GM21825 (cell line): ENCODE measurements around the gene JOSD1.

Source experiments
- ATAC-seq: cut with Tn5 transposase; IDR thresholded peaks from one replicate; pipeline ENCODE4 v1.9.1; 2021; ENCODE audit warnings: mild to moderate bottlenecking, moderate library complexity; ENCODE audit not compliant: unreplicated experiment

JOSD1 gene

GRCh38 chr22:38715176-38715764, 14.5 kb upstream of the JOSD1 start:
- ATAC-seq = no peak

DNA sequence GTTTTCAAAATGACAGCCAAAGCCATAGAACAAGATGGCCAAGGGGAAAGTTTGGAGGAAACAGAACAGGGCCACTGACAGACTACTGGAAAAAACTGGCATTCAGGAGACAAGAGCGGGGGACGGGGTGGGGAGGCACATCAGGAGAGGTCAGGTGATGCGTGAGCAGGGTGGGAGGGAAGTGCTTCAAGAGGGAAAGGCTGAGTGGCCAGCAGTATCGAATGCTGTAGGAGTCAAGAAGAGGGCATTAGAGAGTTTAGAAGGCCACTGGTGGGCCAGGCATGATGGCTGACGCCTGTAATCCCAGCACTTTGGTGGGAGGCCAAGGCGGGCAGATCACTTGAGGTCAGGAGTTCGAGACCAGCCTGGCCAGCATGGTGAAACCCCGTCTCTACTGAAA, 13.2 kb upstream of the JOSD1 start:
- ATAC-seq = no peak

GRCh38 chr22:38712486-38713207, 11.9 kb upstream of the JOSD1 start:
- ATAC-seq = no peak

GRCh38 chr22:38710866-38711265, 10.1 kb upstream of the JOSD1 start:
- ATAC-seq = no peak

DNA sequence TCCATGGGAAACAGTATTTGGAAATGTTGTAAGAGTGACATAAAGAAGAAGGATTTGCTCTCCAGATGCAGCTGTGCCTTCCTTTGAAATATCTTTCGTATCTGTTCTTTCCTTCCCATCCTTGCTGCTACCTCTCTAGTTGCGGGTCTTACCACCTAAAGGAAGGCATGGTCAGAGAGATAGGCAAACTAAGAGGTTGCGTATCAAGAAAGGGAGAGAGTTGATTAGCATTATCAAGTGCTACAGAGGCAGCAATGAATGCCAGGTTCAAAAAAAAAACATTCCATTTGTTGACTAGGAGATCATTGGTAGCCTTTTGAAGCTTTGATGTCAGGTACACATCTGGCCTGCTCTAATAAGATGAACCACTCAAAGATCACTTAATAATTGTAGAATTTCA, 9.6 kb upstream of the JOSD1 start:
- ATAC-seq = no peak

DNA sequence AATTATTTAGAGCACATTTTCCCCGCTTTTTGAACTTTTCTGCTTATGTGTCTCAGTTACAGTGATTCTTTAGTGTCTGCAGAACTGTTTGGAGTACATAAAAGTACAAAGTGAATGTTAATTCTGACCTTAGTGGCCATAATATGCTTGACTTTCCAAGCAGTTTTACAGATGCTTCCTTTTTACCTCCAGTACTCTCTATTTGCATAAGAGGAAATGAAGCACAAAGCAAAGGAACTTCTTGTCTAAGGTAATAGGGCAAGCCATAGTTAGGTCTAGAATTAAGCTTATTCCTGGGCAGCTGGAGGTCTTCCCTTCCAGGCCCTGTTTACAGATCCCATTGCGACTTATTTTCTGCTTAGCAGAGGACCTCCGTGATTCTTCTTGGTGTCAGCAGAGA, 8.6 kb upstream of the JOSD1 start:
- ATAC-seq = no peak

DNA sequence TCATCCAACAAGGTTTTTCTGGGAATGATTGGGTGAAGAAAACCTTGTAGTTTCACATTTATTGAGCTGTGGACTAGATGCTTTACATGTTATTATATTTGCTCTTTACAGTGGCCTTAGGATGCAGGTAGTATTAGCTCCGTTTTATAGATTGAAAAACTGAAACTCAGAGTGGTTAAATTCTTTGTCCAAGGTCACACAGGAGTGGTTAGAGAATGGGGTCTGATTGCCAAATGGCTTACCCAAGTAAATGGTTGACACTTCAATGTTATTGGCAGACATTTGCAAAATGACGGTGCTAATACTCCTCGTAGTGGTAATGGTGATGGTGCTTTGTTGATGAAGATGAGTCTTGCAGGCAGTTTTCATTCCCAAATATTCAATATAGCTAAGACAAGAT, 7.2 kb upstream of the JOSD1 start:
- ATAC-seq = no peak

DNA sequence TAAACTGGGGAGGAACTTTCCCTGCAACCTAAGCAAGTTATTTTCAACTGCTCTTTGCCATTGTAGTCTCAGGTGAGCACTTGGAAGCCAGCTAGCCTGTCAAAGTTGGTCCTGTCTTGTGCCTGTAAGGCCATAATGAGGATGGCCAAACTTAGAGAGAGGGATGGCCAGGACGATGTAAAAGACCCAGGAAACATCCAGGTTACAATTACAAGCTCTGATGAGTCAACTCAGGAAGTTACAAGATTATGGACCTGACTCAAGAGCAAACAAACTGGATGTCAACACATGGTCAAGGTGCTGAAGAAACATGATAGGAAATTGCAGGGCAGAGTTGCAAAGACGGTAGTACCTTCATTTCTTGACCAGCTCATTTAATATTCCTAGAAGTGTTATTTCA, 6.6 kb upstream of the JOSD1 start:
- ATAC-seq = no peak

- ATAC-seq = no peak
These were observed 6.1 kb upstream of the JOSD1 start for GRCh38 chr22:38706901-38707195.

DNA sequence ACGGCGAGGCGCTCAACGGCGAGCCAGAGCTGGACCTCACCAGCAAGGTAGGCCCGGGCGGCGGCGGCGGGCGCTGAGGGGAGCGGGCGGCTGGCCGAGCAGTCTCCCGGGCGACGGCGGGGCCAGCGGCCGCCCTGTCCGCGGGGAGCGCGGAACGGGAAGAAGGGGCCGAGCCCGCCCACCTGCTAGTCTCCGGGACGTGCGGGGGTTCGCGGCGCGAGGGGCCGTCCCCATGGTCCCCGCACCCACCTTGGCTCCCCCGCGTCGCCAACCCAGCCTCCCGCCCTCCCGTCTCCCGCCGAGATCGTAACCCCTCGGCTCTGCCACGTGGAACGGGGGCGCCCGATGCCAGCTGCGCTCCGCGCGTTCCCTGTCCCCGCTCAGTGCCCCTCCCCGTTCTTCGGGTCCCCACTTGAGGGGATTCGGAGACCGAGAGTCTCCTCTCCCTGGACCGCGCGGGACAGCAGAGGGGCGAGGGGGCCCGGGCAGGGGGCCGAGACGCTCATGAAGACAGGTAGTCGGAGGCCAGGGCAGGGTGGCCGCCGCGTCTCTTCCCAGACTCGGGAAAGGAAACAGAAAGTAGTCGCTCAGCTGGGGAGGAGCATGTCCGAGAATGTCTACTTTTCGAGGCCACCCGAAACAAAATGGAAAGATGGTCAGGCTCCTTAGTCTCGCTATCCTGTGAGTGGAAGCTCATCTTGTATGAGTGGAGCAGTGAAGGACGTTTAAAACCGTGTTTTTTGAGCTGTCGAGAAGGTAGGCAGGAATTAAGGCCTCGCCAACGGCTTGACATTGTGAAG, 5.6 kb upstream of the JOSD1 start:
- ATAC-seq = peak; percentile 3

DNA sequence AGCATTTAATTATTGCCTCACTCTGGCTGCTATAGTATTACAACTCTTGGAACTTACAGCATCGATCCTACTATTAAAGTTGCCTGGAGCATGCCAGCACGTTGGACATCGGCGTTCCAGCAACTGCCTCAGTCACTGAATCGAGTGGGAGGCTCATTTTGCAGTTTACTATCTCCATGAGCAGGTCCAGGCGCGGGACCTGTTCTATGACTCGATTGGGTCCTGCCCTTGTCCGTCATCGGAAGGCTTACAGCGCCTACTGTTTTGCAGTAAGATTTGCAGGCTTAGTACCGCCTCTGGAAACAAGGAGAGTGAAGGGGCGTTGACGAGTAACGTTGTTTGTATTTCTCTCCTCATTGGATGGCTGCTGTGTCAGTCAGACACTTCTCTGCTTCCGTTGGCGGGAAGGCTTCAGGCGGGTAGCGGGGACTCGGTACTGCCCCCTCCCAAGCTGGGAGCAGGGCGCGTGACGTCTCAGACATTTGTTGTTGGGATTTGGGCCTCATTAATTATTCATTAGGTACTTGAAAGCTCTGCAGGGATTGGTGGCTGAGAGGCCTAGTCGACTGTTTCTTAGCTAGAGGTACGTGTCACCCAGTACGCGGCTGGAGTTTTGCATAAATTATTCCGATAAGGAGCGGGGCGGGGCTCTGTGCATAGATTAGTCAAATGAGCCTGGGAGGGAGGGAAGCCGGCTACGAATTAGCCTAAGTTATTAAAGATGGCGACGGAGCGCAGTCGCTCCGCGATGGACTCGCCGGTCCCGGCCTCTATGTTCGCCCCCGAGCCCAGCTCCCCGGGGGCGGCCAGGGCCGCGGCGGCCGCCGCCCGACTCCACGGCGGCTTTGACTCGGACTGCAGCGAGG, 4.7 kb upstream of the JOSD1 start, which contains the start of gene GTPBP1:
Gene GTPBP1, plus strand, starts transcription at position 710 of the 866 bp plus-strand sequence. Its CDS starts 12 bp downstream, at position 722.
- peak; percentile 64 for ATAC-seq

DNA sequence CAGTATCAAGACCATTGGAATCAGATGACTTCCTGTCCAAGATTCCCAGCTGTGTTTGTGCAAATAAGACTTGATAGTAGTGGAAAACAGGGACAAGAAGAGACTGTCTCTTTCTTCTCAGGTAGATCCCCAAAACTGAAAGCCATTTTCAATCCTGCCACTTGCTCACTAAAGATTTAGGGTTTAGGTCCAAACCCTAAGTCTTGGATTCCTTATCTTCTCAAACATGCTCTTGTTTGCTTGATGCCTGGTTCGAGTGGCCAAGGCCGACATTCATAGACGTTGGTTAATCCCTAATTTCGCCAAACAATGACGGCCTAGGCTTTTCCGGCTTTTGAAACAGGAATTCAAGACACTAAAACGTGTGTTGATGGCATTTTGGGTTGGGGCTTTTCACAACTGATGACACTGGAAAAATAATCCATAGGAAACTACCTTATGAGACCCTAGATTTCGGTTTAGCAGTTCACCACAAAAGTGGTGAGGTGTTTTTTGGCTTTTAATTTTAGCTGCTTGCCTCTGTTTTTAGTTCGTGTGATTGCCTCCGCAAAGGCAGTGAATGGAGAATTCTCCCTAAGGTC, 4.0 kb upstream of the JOSD1 start:
- ATAC-seq = no peak

DNA sequence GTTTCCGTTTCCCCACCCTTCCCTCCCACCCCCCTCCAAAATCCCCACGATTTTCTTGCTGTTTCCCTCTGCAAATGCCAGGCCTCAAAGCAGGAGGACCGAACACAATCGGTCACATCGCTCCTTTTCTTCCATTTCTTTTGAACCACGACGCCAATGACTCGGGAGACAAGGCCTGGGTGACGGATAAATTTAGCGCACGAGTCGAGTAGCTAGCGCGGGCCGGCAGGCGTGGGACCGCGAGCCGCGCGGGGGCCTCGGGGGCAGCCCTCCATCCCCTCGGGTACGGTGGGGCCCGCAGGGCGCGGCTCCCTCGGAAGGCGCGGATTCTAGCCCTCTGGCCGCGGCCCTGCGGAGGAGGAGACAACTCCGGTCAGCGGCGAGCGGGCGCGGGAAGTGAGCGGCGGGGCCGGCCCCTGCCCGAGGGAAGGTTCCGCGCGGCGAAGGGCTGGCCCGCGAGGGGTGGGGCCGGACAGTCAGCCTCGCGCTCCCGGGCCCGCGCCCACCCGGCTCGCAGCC, 414 bp downstream of the JOSD1 start:
- ATAC-seq = peak; percentile 19

GRCh38 chr22:38699784-38700183, 959 bp downstream of the JOSD1 start:
- no peak for ATAC-seq

DNA sequence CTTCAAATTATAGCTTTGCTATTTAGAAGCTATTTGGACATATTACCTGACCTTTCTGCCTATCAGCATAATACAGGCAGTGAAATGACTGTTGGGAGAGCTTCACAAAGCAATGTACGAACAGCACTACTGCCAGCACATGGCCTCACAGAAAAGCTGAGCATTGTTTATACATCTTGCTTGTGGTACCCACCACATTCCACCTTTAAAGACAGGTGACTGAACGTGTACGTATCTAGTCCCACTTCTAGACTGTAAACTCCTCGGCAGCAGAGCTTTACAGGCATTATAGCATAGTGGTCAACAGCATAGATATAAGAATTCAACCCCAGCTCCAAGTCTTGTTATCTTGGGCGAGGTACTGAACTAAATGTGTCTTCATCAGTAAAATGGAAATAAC, 1.6 kb downstream of the JOSD1 start:
- ATAC-seq = no peak

DNA sequence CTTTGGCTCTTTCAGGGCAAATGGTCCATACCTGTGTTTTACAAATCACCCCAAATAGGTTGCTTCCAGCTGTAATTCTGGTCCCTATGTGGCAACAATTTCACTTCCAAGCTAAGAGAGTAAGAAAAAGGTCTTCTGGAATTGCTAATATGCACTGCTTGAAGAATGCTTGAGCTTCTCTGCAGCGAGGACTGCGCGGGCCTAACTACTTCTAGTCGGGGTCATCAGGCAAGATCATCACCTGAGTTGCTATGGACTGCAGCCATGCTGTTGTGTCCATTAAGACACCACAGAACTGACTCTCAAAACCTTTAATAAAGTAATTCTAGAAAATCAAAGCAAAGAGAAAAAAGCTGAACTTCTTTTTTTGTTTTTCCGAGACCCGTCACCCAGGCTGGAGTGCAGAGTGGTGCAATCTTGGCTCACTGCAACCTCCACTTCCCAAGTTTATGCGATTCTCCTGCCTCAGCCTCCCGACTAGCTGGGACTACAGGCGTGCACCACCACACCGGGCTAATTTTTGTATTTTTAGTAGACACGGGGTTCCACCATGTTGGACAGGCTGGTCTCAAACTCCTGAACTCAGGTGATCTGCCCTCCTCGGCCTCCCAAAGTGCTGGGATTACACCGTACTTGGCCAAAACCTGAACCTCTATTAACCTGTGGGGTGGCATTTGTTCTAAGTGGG, 2.2 kb downstream of the JOSD1 start:
- no peak for ATAC-seq

GRCh38 chr22:38697425-38698089, 3.2 kb downstream of the JOSD1 start:
- ATAC-seq = no peak

- no peak for ATAC-seq
These were observed 3.9 kb downstream of the JOSD1 start for GRCh38 chr22:38696606-38697424.

- ATAC-seq = no peak
These were observed 5.8 kb downstream of the JOSD1 start for GRCh38 chr22:38694940-38695339.
